Stimulated activated CD4-positive, alpha-beta T cell treated with anti-CD3 and anti-CD28 coated beads, Interleukin-12 subunit alpha, Interleukin-12 subunit beta, amount 100 ng/mL, for 24 hours (primary cell): ENCODE data around the gene AJM1.
"Not testable (repeated sequence)": the region's sequence is repeated elsewhere in the genome, so short reads cannot be mapped to it uniquely, and the experiment has no call there.

Experiments used
- DNase-seq, 2 experiments: peaks; one replicate each; pipeline ENCODE4 v3.0.0-alpha.2; 2020; ENCODE audit warnings: low read depth in 2 of 2

Gene AJM1

GRCh38 chr9:136856541-136857141 lies 14.4 kb downstream of the AJM1 start:
- no peak for DNase-seq

- no peak for DNase-seq
Observed at GRCh38 chr9:136857166-136857565, 14.9 kb downstream of the AJM1 start.

GRCh38 chr9:136857581-136858412 lies 15.5 kb downstream of the AJM1 start:
- no peak for DNase-seq

- DNase-seq: no peak
Observed at GRCh38 chr9:136858452-136858843, 16.2 kb downstream of the AJM1 start.

- no peak for DNase-seq
Observed at GRCh38 chr9:136858844-136859757, 16.8 kb downstream of the AJM1 start.

GRCh38 chr9:136860529-136860928 lies 18.3 kb downstream of the AJM1 start:
- no peak for DNase-seq

- no peak for DNase-seq
Observed at GRCh38 chr9:136860933-136861873, 18.9 kb downstream of the AJM1 start.

GRCh38 chr9:136861874-136862457 lies 19.7 kb downstream of the AJM1 start:
- no peak for DNase-seq

- DNase-seq: no peak
Observed at GRCh38 chr9:136862849-136863622, 20.8 kb downstream of the AJM1 start.

- DNase-seq: no peak
Observed at GRCh38 chr9:136863623-136864273, 21.5 kb downstream of the AJM1 start.

- no peak for DNase-seq
Observed at GRCh38 chr9:136865041-136865767, 22.9 kb downstream of the AJM1 start.

GRCh38 chr9:136865768-136866103 lies 23.5 kb downstream of the AJM1 start:
- DNase-seq: no peak

- DNase-seq: not testable (repeated sequence)
Observed at GRCh38 chr9:136866898-136867421, 24.7 kb downstream of the AJM1 start.

- no peak for DNase-seq
Observed at GRCh38 chr9:136867480-136867879, 25.2 kb downstream of the AJM1 start.

- DNase-seq: no peak
Observed at GRCh38 chr9:136867917-136868316, 25.6 kb downstream of the AJM1 start.

- DNase-seq: no peak
Observed at GRCh38 chr9:136868644-136869043, 26.4 kb downstream of the AJM1 start.

GRCh38 chr9:136869611-136870010 lies 27.3 kb downstream of the AJM1 start:
- not testable (repeated sequence) for DNase-seq

- no peak for DNase-seq
Observed at GRCh38 chr9:136875155-136875554, 32.9 kb downstream of the AJM1 start.

- no peak for DNase-seq
Observed at GRCh38 chr9:136876476-136876875, 34.2 kb downstream of the AJM1 start.
